Activated CD4-positive, alpha-beta T cell treated with anti-CD3 and anti-CD28 coated beads, Interleukin-10, Interleukin-2, amounts not matched to agents 100 ng/mL and 50 ng/mL, durations not matched to agents 16 hours and 8 hours (primary cell): ENCODE data around the gene TMEM247.
"Not testable (repeated sequence)": the region's sequence is repeated elsewhere in the genome, so short reads cannot be mapped to it uniquely, and the experiment has no call there.

ENCODE experiments used
- DNase-seq: peaks from one replicate; pipeline ENCODE4 v3.0.0-alpha.2; 2020

The TMEM247 gene

DNA sequence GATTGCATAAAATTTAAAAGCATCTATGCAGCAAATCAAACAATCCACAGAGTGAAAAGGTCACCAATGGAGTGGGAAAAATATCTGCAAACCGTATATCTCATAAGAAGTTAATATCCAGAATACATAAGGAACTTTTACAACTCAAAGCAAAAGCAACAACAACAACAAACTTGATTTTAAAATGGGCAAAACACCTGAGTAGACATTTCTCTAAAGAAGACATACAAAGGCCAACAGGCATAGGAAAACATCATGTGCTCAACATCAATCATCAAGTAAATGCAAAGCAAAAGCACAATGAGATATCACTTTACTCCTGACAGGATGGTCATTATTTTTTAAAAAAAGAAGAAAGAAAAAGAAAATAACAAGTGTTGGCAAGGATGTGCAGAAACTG, 38.1 kb downstream of the TMEM247 start:
- DNase-seq: no peak

GRCh38 chr2:46518861-46519260, 39.5 kb downstream of the TMEM247 start:
- DNase-seq: no peak

DNA sequence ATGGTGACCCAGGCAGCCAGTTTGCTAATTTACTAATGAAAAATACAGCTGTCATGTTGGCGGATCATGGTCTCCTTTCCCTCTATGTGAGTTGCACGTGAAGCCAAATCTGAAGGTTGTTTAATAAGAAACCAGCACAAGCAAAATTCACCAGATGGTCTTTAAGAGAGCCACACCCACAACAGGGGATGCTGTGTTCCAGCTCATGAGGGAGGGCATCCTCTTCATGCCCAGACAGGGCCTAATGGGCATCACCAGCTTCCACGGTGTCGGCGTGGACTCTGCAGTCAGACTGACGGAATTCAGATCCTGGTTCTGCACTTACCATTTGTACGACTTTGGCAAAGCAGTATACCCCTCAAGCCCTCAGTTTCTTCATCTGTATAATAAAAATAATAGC, 39.9 kb downstream of the TMEM247 start:
- no peak for DNase-seq

GRCh38 chr2:46520130-46520711, 40.9 kb downstream of the TMEM247 start:
- no peak for DNase-seq

DNA sequence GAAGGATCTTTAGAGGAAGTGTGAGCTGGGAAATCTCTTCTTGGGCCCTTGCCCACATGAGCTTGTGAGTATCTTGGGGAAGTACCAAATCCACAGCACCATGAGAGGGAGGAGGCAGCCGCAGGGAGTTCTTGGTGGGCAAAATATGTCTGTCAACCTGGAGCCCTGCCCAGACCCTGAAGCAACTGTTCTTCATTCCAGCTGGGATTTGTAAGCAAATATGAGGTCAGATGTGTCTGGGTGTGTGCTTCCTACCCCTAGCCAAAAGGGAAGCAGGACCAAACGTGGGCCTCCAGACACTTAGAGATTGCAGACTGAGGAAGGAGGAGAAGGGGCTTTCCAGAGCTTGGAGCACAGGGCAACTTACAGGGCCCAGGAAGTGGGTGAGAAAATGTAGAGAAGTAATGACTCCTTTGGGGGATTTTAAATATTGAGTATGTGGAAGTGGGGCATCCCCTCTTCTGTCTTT, 41.9 kb downstream of the TMEM247 start:
- no peak for DNase-seq

- DNase-seq: not testable (repeated sequence)
These were observed 43.0 kb downstream of the TMEM247 start for GRCh38 chr2:46522385-46522784.

GRCh38 chr2:46525522-46526155, 46.3 kb downstream of the TMEM247 start:
- no peak for DNase-seq

GRCh38 chr2:46528880-46529279, 49.5 kb downstream of the TMEM247 start:
- no peak for DNase-seq

GRCh38 chr2:46530639-46531038, 51.3 kb downstream of the TMEM247 start:
- no peak for DNase-seq

DNA sequence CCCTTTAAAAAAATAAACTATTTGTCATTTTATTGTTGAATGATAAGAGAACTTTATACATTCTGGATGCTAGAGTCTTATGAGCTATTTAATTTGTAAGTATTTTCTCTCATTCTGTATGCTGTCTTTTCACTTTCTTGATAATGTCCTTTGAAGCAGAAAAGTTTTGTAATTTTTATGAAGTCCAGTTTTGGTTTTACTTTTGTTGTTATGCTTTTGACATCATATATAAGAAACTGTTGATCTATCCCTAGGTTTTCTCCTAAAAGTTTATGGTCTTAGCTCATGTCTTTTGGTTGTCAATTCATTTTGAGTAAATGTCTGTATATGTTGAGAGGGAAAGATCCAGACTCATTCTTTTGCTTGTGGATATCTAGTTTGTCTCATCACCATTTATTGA, 52.5 kb downstream of the TMEM247 start:
- DNase-seq: no peak
